Measurements from ENCODE around the gene EEPD1. TPM values are rescaled to one million over a fixed set of nuclear protein-coding genes. Genes with fewer than 3 reads are reported as not detected.
A peak's percentile ranks its signal among the peaks of the same experiment; 100 is the strongest.

EEPD1 gene
- total RNA-seq, 1 experiment from 2014 or later: 48.0 TPM

DNA sequence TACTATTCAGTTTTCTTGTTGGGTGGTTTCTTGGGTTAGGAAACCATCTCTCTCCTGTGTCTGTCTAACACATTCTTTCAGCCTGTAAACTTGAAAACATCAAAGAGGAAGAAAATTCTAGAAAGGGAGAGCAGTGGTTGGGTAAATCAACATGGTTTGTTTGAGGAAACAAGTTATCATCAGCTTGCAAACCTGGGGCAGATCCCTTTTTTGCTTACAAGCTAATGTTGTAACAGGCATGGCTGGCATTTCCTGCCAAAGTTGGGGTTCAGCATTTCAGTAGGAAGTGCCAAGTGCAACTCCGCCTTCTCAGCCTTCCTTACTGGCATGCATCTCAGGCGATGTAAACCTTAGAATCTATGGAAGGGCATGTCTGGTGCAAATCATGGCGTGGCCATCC lies 112.6 kb downstream of the EEPD1 start:
- Histone ChIP-seq H3K27ac (ENCODE audit: low read length) (peak overlapping the region; percentile 72), H3K36me3 (ENCODE audit: control insufficient read depth, insufficient read depth, low read length) (no peaks in the 10 kb centered on the region), H3K4me3 (ENCODE audit: low read depth in 2 of 2, low read length in 2 of 2) (no peak overlapping the region), H3K9me3 (ENCODE audit: control insufficient read depth, insufficient read depth, low read depth, low read length) (no peaks in the 10 kb centered on the region), H3K27me3 (ENCODE audit: control insufficient read depth, insufficient read depth, low read length) (no peaks in the 10 kb centered on the region), H3K4me1 (ENCODE audit: control insufficient read depth, insufficient read depth, low read length) (peaks cover 59% of the 10 kb centered on the region)
- in situ Hi-C loops (cut with HindIII; ENCODE audit: low pct_unique_long_range_greater_than_20kb, low sequenced_read_pairs) (no loop called here), intact Hi-C loops (cut with micrococcal nuclease; ENCODE audit: unreplicated experiment) (no loop called here)
- POLR2A ChIA-PET: interaction anchor here (0.7 kb wide), 1 partner anchor 65 kb away, joined by 5 read pairs; no protein-coding TSS in a partner anchor
- no peak for ATAC-seq
- BruUV-seq (replicated peaks): no TSS peak
- CTCF ChIA-PET: no interaction called here
- DNase-seq (ENCODE audit: low read depth, low spot score): no peak
- TF ChIP-seq SIN3A (IDR thresholded peaks at IDR 0.05; ENCODE audit: borderline replicate concordance, insufficient read depth, low read depth, low read length) (no peak), CTCF (IDR thresholded peaks at IDR 0.05) (no peak), POLR2AphosphoS5 (IDR thresholded peaks at IDR 0.05; ENCODE audit: low read depth, low read length) (no peak), TCF7L2 (IDR thresholded peaks at IDR 0.05; ENCODE audit: low read depth, low read length) (no peak)

DNA sequence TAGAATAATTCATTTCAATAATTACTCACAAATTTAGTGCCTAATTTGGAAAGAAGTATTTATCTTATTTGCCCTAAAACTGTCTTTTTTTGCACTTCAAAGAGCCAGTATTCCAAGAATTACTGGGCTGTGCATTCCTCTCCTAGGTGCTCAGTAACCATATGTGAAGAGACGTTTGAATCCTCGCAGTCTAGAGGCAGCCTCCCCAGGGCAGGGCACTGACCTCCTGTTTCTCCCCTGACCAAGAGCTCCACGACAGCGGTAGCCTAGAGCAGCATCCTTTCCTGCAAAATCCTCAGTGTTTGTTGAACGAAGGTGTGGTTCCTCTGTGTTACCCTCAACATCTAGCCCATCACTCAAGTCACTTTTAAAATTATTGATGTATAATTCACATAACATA lies 113.1 kb downstream of the EEPD1 start:
- no TSS peak for BruUV-seq (replicated peaks)
- no peaks in the 10 kb centered on the region for H3K9me3 ChIP-seq (ENCODE audit: control insufficient read depth, insufficient read depth, low read depth, low read length)

More for the DNA sequence above, 113.1 kb downstream of the EEPD1 start:
- ChIA-PET POLR2A (interaction anchor here (1.1 kb wide), 1 partner anchor 16 kb away, joined by 4 read pairs; no protein-coding TSS in a partner anchor), CTCF (no interaction called here)
- in situ Hi-C loops (cut with HindIII; ENCODE audit: low pct_unique_long_range_greater_than_20kb, low sequenced_read_pairs): no loop called here
- peaks cover 54% of the 10 kb centered on the region for H3K4me1 ChIP-seq (ENCODE audit: control insufficient read depth, insufficient read depth, low read length)
- no peak overlapping the region for H3K4me3 ChIP-seq (ENCODE audit: low read depth in 2 of 2, low read length in 2 of 2)
- TF ChIP-seq POLR2AphosphoS5 (IDR thresholded peaks at IDR 0.05; ENCODE audit: low read depth, low read length) (no peak), TCF7L2 (IDR thresholded peaks at IDR 0.05; ENCODE audit: low read depth, low read length) (no peak), CTCF (IDR thresholded peaks at IDR 0.05) (no peak), SIN3A (IDR thresholded peaks at IDR 0.05; ENCODE audit: borderline replicate concordance, insufficient read depth, low read depth, low read length) (no peak)
- TF ChIP-seq, protein P1, sequence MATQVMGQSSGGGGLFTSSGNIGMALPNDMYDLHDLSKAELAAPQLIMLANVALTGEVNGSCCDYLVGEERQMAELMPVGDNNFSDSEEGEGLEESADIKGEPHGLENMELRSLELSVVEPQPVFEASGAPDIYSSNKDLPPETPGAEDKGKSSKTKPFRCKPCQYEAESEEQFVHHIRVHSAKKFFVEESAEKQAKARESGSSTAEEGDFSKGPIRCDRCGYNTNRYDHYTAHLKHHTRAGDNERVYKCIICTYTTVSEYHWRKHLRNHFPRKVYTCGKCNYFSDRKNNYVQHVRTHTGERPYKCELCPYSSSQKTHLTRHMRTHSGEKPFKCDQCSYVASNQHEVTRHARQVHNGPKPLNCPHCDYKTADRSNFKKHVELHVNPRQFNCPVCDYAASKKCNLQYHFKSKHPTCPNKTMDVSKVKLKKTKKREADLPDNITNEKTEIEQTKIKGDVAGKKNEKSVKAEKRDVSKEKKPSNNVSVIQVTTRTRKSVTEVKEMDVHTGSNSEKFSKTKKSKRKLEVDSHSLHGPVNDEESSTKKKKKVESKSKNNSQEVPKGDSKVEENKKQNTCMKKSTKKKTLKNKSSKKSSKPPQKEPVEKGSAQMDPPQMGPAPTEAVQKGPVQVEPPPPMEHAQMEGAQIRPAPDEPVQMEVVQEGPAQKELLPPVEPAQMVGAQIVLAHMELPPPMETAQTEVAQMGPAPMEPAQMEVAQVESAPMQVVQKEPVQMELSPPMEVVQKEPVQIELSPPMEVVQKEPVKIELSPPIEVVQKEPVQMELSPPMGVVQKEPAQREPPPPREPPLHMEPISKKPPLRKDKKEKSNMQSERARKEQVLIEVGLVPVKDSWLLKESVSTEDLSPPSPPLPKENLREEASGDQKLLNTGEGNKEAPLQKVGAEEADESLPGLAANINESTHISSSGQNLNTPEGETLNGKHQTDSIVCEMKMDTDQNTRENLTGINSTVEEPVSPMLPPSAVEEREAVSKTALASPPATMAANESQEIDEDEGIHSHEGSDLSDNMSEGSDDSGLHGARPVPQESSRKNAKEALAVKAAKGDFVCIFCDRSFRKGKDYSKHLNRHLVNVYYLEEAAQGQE (IDR thresholded peaks at IDR 0.05; ENCODE audit: insufficient read depth in 1 of 2, low read depth in 2 of 2, low read length in 1 of 2): no peak
- DNase-seq (ENCODE audit: low read depth, low spot score): no peak
- no peak for ATAC-seq
- no peaks in the 10 kb centered on the region for H3K36me3 ChIP-seq (ENCODE audit: control insufficient read depth, insufficient read depth, low read length)
- intact Hi-C loops (cut with micrococcal nuclease; ENCODE audit: unreplicated experiment): no loop called here
- H3K27ac ChIP-seq (ENCODE audit: low read length): peak overlapping the region; percentile 72; the same call in 1 of the 2 replicates
- no peaks in the 10 kb centered on the region for H3K27me3 ChIP-seq (ENCODE audit: control insufficient read depth, insufficient read depth, low read length)

Data from Panc1 (cell line).